HG02610 (cell line): ENCODE results near the gene MOSMO.
"Not testable (repeated sequence)": the region's sequence is repeated elsewhere in the genome, so short reads cannot be mapped to it uniquely, and the experiment has no call there.

Source experiments
- ATAC-seq: cut with Tn5 transposase; IDR thresholded peaks from one replicate; pipeline ENCODE4 v1.9.1; 2021; ENCODE audit warnings: mild to moderate bottlenecking, moderate library complexity; ENCODE audit not compliant: unreplicated experiment

MOSMO gene

GRCh38 chr16:22089910-22090309 lies 82.0 kb downstream of the MOSMO start:
- no peak for ATAC-seq

GRCh38 chr16:22091721-22092120 lies 83.8 kb downstream of the MOSMO start:
- no peak for ATAC-seq

- no peak for ATAC-seq
These were observed 84.4 kb downstream of the MOSMO start, which contains the start of gene VWA3A for GRCh38 chr16:22092143-22092933. Gene VWA3A, plus strand, starts transcription at chr16:22092541. Its CDS starts 97 bp downstream, at chr16:22092638.

GRCh38 chr16:22093331-22093730 lies 85.4 kb downstream of the MOSMO start:
- ATAC-seq: no peak

- no peak for ATAC-seq
These were observed 86.1 kb downstream of the MOSMO start for GRCh38 chr16:22093996-22094395.

GRCh38 chr16:22098405-22099255 lies 90.7 kb downstream of the MOSMO start:
- ATAC-seq: no peak

GRCh38 chr16:22099256-22099975 lies 91.5 kb downstream of the MOSMO start:
- ATAC-seq: no peak

- no peak for ATAC-seq
These were observed 95.5 kb downstream of the MOSMO start for GRCh38 chr16:22103441-22103840.

- no peak for ATAC-seq
These were observed 101.5 kb downstream of the MOSMO start for GRCh38 chr16:22109258-22109898.

- not testable (repeated sequence) for ATAC-seq
These were observed 103.7 kb downstream of the MOSMO start for GRCh38 chr16:22111629-22112028.

GRCh38 chr16:22116095-22116700 lies 108.3 kb downstream of the MOSMO start:
- no peak for ATAC-seq

- no peak for ATAC-seq
These were observed 109.7 kb downstream of the MOSMO start for GRCh38 chr16:22117609-22118008.

- no peak for ATAC-seq
These were observed 112.5 kb downstream of the MOSMO start for GRCh38 chr16:22120440-22120839.

GRCh38 chr16:22122239-22122638 lies 114.3 kb downstream of the MOSMO start:
- ATAC-seq: no peak

- no peak for ATAC-seq
These were observed 115.2 kb downstream of the MOSMO start for GRCh38 chr16:22123146-22123545.

GRCh38 chr16:22123759-22124490 lies 116.0 kb downstream of the MOSMO start:
- ATAC-seq: no peak

- ATAC-seq: no peak
These were observed 116.8 kb downstream of the MOSMO start for GRCh38 chr16:22124583-22125284.

- no peak for ATAC-seq
These were observed 118.2 kb downstream of the MOSMO start for GRCh38 chr16:22126037-22126558.

- not testable (repeated sequence) for ATAC-seq
These were observed 120.6 kb downstream of the MOSMO start for GRCh38 chr16:22128537-22128936.
